ENCODE data around the gene ANKRD9.
A peak's percentile ranks its signal among the peaks of the same experiment; 100 is the strongest.
"Not testable (repeated sequence)": the region's sequence is repeated elsewhere in the genome, so short reads cannot be mapped to it uniquely, and the experiment has no call there.

ANKRD9 gene

GRCh38 chr14:102509746-102510615 lies at the start of gene ANKRD9:
TSS of gene ANKRD9 (minus strand) at chr14:102509776. CDS start at chr14:102507889, 1,887 bp downstream.
- DNase-seq: peak in 13 of 14 donors; percentile 29 to 88 (median 76)

- no peak for DNase-seq
These were observed 49.0 kb upstream of the ANKRD9 start for GRCh38 chr14:102558556-102558955.

GRCh38 chr14:102557434-102558226 lies 48.1 kb upstream of the ANKRD9 start:
- DNase-seq: no peak

- no peak for DNase-seq
These were observed 46.6 kb upstream of the ANKRD9 start for GRCh38 chr14:102556098-102556677.

GRCh38 chr14:102554821-102555819 lies 45.5 kb upstream of the ANKRD9 start:
- DNase-seq: peak in 2 of 14 donors; percentile 5 to 12

GRCh38 chr14:102551995-102552705 lies 42.6 kb upstream of the ANKRD9 start:
- no peak for DNase-seq

GRCh38 chr14:102550927-102551401 lies 41.4 kb upstream of the ANKRD9 start:
- not testable (repeated sequence) for DNase-seq

GRCh38 chr14:102548616-102549240 lies 39.2 kb upstream of the ANKRD9 start:
- no peak for DNase-seq

- no peak for DNase-seq
These were observed 36.1 kb upstream of the ANKRD9 start for GRCh38 chr14:102545461-102546265.

GRCh38 chr14:102544747-102545460 lies 35.3 kb upstream of the ANKRD9 start:
- no peak for DNase-seq

GRCh38 chr14:102544046-102544746 lies 34.6 kb upstream of the ANKRD9 start:
- DNase-seq: no peak

- DNase-seq: no peak
These were observed 32.2 kb upstream of the ANKRD9 start for GRCh38 chr14:102541771-102542170.

GRCh38 chr14:102541029-102541491 lies 31.5 kb upstream of the ANKRD9 start:
- not testable (repeated sequence) for DNase-seq

GRCh38 chr14:102540315-102541028 lies 30.9 kb upstream of the ANKRD9 start:
- DNase-seq: no peak

GRCh38 chr14:102539544-102540314 lies 30.2 kb upstream of the ANKRD9 start:
- DNase-seq: no peak

Measured in C1 segment of cervical spinal cord (tissue), 14 donors.